ENCODE data around the gene FAM168A.

Gene FAM168A, protein sequence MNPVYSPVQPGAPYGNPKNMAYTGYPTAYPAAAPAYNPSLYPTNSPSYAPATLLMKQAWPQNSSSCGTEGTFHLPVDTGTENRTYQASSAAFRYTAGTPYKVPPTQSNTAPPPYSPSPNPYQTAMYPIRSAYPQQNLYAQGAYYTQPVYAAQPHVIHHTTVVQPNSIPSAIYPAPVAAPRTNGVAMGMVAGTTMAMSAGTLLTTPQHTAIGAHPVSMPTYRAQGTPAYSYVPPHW

DNA sequence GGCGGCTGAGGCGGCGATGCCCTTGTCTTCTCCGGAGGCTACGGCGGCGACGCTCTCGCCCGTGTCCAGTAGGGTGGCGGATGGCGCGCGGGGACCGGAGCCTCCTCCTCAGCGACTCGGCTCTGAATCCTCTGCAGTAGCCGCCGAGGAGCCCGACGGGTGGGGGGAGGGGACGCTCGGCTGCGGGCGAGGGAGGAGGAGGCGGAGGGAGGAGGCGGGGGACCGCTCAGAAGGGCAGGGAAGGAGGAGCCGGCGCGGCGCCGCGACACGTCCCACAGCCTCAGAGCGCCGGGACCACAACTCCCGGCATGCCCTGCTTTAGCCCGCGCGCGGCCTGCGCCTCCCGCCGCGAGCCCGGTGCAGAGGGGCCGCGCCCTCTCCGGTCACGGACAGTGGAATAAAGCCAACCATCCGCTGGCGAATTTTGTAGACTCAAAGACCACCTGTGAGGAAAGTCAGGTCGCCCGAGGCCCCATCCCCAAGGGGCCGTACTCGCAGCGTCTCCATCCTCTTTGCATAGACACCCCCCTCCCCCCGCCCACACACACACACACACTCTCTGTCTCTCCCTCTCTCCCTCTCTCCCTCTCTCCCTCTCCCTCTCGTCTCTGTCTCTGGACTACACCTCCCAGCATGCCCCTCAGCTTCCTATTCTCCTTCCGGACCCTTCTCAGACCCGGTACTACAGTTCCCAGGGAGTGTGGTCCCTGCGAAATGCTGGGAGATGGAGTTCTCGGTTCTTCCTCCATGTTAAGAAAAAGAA is at the start of gene FAM168A:
Gene FAM168A (minus strand): TSS at position 157 of the 763 bp plus-strand sequence. CDS start 129,638 bp downstream, outside the sequence.
- DNase-seq, result peak; percentile 90
- Mint-ChIP-seq H3K27me3 (no peaks in the 10 kb centered on the region), H3K4me1 (peaks cover 33% of the 10 kb centered on the region), H3K4me3 (peak within 1 kb of the TSS; percentile 82), H3K27ac (peak within 1 kb of the TSS; percentile 73), H3K36me3 (ENCODE audit: low read depth) (no peaks in the 10 kb centered on the region), H3K9me3 (no peaks in the 10 kb centered on the region)
- peak; percentile 95 for ATAC-seq

DNA sequence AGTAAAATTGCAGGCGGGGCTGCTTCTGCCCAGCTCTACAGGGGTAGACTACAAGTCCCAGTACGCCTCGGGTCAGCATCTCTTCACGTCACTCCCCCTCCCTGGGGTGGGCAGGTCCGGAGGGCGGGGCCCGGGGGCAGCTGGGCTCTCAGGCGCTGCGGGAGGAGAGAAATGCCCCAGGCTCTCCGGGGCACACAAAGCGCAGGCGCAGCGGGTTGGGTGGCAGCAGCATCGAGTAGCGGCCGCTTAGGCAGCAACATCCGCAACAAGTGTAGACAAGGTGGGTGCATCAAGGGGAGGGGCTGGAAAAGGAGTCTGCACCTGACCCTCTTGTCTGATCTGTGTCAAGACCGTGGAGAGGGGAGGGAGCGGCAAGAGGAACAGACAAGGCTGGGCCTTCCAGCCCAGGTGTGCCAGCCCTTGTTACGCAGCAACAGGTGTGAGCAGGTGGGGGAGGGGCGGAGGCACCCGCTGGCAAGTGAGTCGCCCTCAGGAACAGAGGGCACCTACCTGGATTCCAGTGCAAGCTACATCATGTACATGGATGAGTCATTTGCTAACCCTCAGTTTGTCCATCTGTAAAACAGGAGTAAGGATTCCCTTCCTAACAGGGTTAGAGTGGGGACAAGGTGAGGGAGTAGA is 49.7 kb upstream of the FAM168A start:
- no peaks in the 10 kb centered on the region for H3K27me3 Mint-ChIP-seq
- peak; percentile 100 for ATAC-seq
- no peak overlapping the region for H3K27ac Mint-ChIP-seq
- no peaks in the 10 kb centered on the region for H3K36me3 Mint-ChIP-seq (ENCODE audit: low read depth)
- peak; percentile 89 for DNase-seq
- peaks cover 18% of the 10 kb centered on the region for H3K4me1 Mint-ChIP-seq
- peak overlapping the region; percentile 69 for H3K4me3 Mint-ChIP-seq
- H3K9me3 Mint-ChIP-seq, result no peaks in the 10 kb centered on the region

DNA sequence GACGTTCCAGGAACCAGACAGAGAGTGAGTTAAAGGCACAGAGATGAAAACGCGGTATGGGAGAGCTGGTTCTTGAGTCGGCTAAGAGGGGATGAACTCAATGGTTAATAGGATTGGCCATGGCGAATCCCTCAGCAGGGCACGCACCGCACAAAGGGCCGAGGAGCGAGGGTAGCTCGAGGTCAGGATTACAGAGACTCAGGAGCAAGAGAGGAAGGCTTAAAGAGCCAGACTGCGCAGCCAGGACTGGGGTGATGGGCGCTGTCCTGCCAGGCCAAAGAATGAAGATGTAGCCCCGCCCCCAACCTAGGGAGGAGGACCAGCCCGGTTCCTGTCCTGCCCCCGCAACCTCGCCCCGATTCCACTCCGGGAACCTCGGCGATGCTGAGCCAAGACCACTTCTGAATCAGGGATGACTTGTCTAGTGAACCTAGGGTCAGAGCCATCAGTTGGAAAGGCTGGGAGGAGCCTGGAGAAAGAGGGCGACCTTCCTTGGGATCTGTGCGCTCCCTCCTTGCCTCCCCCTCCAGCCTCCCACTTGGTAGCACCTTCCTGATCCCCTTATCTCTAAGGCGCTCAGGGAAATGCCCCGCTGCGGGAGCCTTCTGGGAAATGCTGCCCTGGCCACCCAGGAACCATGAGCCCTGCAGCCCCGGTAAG is 48.2 kb upstream of the FAM168A start, which contains the start of gene PLEKHB1:
Gene PLEKHB1 (plus strand): TSS at position 610 of the 660 bp plus-strand sequence. CDS start 28 bp downstream, at position 638.
- DNase-seq, result no peak
- Mint-ChIP-seq H3K4me1 (peaks cover 18% of the 10 kb centered on the region), H3K9me3 (no peaks in the 10 kb centered on the region), H3K27ac (no peak within 1 kb of the TSS), H3K4me3 (peak within 1 kb of the TSS; percentile 69), H3K27me3 (no peaks in the 10 kb centered on the region), H3K36me3 (ENCODE audit: low read depth) (no peaks in the 10 kb centered on the region)
- ATAC-seq, result no peak

DNA sequence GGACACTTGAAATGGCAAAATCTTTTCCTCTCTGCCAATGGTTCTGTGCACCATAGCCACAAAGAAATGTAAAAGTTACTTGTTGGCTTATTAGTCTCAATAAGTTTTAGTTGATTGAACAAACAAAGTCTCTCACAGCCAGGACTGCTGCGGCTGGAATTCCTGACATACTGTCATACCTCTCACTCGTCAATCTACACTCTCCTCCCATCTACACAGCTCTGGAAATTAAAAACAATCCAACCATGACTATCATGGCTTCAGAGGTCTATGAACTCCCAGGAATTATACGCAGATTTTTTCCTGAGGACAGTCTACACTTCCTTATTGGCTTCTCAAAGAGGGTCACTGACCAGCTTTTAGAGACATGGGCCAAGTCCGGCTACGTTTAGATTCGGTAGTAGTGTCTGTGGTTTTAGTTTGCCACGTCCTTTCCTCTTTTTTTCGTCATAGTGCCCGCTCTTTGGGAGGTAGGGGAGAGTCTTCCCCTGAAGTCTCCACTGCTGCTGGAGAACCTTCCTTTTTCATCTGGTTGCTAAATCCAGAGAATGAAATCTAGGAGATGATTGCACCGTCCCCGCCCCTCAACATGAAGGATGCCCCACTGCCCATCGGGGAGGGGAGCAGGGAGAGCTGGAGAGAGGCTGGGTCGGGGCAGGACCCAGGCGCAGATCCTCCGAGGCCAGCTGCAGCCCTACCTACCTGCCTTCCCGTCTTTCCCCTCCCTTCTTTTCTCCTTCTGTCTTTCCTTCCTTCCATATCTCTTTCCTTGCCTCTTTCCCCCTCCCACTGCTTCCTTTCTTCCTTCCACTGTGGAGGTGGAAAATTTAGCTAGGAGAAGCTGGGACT is 47.4 kb upstream of the FAM168A start:
- ATAC-seq (no peak), DNase-seq (no peak)
- no peaks in the 10 kb centered on the region for H3K9me3 Mint-ChIP-seq
- no peak overlapping the region for H3K4me3 Mint-ChIP-seq
- no peaks in the 10 kb centered on the region for H3K27me3 Mint-ChIP-seq
- no peak overlapping the region for H3K27ac Mint-ChIP-seq
- peaks cover 21% of the 10 kb centered on the region for H3K4me1 Mint-ChIP-seq
- H3K36me3 Mint-ChIP-seq (ENCODE audit: low read depth), result no peaks in the 10 kb centered on the region

DNA sequence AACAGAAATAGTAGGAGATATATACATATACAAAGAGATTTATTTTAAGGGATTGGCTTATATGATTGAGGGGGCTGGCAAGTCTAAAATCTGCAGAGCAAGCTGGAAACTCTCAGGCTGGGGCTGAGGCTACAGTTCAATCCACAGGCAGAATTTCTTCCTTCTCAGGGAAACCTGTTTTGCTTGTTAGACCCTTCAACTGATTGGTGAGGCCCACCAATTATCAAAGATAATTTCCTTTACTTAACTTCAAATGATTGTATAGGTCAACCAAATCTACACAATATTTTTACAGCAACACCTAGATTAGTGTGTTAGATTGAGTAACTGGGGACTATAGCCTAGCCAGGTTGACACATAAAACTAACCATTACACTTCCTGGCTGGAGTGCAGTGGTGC is 43.8 kb upstream of the FAM168A start:
- peaks cover 6% of the 10 kb centered on the region for H3K4me1 Mint-ChIP-seq
- H3K27me3 Mint-ChIP-seq, result no peaks in the 10 kb centered on the region
- H3K9me3 Mint-ChIP-seq, result no peaks in the 10 kb centered on the region
- no peak overlapping the region for H3K4me3 Mint-ChIP-seq
- H3K36me3 Mint-ChIP-seq (ENCODE audit: low read depth), result no peaks in the 10 kb centered on the region
- DNase-seq (no peak), ATAC-seq (no peak)
- H3K27ac Mint-ChIP-seq, result no peak overlapping the region

DNA sequence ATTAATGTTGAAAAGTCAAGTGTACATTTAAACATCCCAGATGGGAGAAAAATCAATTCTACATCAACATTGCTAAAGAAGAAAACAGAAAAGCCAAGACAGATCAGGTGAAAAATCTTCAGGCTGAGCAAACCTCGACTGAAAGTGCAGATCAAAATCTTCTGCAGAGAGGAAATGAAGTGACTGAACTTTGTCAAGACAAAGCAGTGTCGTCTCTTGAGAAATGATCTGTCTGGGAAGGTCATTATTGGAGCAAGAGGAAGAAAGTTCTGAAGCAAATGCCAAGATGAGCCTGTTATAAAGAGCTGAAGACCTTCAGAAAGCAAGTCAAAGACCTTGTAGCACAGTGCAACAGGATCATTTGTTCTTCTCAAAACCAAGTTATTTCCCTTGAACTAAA is 42.7 kb upstream of the FAM168A start:
- no peak overlapping the region for H3K27ac Mint-ChIP-seq
- DNase-seq (no peak), ATAC-seq (no peak)
- peaks cover 4% of the 10 kb centered on the region for H3K4me1 Mint-ChIP-seq
- no peaks in the 10 kb centered on the region for H3K9me3 Mint-ChIP-seq
- no peak overlapping the region for H3K4me3 Mint-ChIP-seq
- no peaks in the 10 kb centered on the region for H3K27me3 Mint-ChIP-seq
- no peaks in the 10 kb centered on the region for H3K36me3 Mint-ChIP-seq (ENCODE audit: low read depth)

DNA sequence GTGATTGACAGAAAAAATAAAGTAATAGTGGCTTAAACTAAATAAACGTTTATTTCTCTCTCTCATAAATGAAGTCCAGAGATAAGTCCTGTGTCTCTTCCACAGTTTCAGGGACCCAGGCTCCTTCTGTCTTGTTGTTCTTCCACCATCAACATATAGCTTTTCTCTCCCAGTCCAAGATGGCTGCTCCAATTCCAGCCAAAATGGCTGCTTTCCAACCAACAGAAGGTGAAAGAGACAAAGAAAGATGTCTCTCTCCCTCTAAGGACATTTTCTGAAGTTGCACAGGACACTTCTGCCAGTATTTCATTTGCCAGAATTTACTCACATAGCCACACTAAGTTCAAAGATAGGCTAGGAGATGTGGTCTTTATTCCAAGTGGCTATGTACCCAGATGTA is 39.1 kb upstream of the FAM168A start:
- no peaks in the 10 kb centered on the region for H3K9me3 Mint-ChIP-seq
- H3K27me3 Mint-ChIP-seq, result no peaks in the 10 kb centered on the region
- peaks cover 9% of the 10 kb centered on the region for H3K4me1 Mint-ChIP-seq
- no peak for DNase-seq
- H3K36me3 Mint-ChIP-seq (ENCODE audit: low read depth), result no peaks in the 10 kb centered on the region
- H3K27ac Mint-ChIP-seq, result no peak overlapping the region
- no peak for ATAC-seq
- no peak overlapping the region for H3K4me3 Mint-ChIP-seq

DNA sequence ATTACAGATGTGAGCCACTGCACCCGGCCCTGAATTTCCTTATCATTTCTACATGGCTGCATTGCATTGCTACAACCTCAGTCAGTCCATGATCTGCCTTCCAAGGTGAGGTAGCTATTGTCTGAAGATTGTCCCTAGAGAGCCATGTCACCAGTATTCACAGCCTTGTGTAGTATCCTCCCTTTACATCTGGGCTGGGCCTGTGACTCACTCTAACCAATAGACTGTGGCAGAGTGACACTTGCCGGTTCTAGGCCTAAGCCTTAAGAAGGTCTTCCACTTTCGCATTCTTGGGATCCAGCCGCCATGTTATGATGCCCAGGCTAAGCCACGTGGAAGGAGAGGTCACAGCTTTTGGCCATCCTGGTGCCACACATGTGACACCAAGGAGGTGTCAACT is 38.3 kb upstream of the FAM168A start:
- H3K36me3 Mint-ChIP-seq (ENCODE audit: low read depth), result no peaks in the 10 kb centered on the region
- peaks cover 9% of the 10 kb centered on the region for H3K4me1 Mint-ChIP-seq
- ATAC-seq, result peak; percentile 43
- H3K4me3 Mint-ChIP-seq, result no peak overlapping the region
- DNase-seq, result no peak
- H3K9me3 Mint-ChIP-seq, result no peaks in the 10 kb centered on the region
- no peaks in the 10 kb centered on the region for H3K27me3 Mint-ChIP-seq
- no peak overlapping the region for H3K27ac Mint-ChIP-seq

DNA sequence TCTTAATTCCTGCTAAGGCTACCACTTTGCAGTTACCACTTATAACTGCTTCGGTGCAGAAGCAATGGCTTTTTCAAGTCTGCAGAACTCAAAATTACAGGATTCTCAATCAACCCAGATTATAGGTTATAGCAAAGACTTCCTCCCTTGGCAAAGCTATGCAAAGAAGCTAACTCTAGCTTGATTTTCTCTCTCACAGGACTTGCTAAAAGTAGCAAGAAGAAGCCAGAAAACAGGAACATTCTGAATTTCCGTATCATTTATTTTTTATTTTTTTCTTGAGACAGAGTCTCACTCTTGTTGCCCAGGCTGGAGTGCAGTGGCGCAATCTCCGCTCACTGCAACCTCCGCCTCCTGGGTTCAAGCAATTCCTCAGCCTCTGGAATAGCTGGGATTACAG is 37.8 kb upstream of the FAM168A start:
- Mint-ChIP-seq H3K36me3 (ENCODE audit: low read depth) (no peaks in the 10 kb centered on the region), H3K4me3 (no peak overlapping the region), H3K4me1 (peaks cover 9% of the 10 kb centered on the region), H3K27ac (no peak overlapping the region), H3K9me3 (no peaks in the 10 kb centered on the region), H3K27me3 (no peaks in the 10 kb centered on the region)
- no peak for ATAC-seq
- DNase-seq, result no peak

DNA sequence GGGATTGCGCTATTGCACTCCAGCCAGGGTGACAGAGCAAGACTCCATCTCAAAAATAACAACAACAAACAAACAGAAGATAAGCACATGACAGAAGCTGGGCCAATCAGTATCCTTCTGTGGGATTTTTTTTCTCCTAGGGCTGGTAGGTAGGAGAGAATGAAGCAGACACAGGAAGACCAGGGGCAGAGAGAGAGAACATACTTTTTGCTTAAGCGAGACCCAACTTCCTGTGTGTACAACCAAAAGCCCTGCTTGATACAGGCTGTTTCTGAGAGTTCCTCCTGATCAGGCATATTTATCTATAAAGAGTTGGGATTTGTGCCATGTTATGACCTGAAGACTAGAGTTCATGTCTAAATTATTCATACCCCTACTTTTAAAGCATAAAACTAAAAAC is 36.1 kb upstream of the FAM168A start:
- ATAC-seq, result no peak
- H3K9me3 Mint-ChIP-seq, result no peaks in the 10 kb centered on the region
- no peaks in the 10 kb centered on the region for H3K36me3 Mint-ChIP-seq (ENCODE audit: low read depth)
- no peaks in the 10 kb centered on the region for H3K27me3 Mint-ChIP-seq
- H3K4me1 Mint-ChIP-seq, result peaks cover 5% of the 10 kb centered on the region
- no peak for DNase-seq
- no peak overlapping the region for H3K4me3 Mint-ChIP-seq
- no peak overlapping the region for H3K27ac Mint-ChIP-seq

DNA sequence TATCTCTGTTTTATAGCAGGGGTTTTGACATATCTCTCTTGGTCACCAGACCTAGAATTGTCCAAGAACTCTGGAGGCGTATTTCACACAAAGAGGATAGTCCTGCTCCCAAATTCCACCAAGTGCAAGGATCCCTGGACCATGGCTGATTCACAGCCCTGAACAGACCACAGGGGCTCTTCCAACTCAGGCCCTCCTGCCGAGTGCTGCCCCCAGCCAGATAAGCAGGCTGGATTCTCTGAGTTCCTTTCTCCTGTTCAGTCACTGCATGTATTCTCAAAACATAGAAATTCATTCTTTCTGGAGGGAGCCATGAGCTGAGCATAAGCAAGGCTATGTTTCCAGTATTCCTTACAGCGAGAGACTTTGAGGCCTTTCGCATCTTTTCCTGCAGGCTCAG is 35.1 kb upstream of the FAM168A start:
- no peak for ATAC-seq
- Mint-ChIP-seq H3K27me3 (no peaks in the 10 kb centered on the region), H3K9me3 (no peaks in the 10 kb centered on the region), H3K36me3 (ENCODE audit: low read depth) (no peaks in the 10 kb centered on the region), H3K4me1 (peaks cover 5% of the 10 kb centered on the region), H3K4me3 (no peak overlapping the region), H3K27ac (no peak overlapping the region)
- no peak for DNase-seq

DNA sequence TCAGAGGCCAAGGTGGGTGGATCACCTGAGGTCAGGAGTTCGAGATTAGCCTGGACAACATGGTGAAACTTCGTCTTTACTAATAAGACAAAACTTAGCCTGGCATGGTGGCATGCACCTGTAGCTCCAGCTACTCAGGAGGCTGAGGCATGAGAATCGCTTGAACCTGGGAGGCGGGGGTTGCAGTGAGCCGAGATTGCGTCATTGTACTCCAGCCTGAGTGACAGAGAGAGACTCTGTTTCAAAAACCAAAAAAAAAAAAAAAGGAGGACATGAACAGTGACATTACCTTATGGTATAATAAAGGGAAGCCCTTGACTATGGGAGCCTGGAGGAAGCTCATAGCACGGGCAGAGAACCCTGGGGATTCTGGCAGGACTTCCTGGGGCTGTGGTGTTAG is 32.0 kb upstream of the FAM168A start:
- Mint-ChIP-seq H3K27ac (no peak overlapping the region), H3K4me1 (peaks cover 5% of the 10 kb centered on the region), H3K27me3 (peaks cover 1% of the 10 kb centered on the region), H3K9me3 (no peaks in the 10 kb centered on the region), H3K36me3 (ENCODE audit: low read depth) (no peaks in the 10 kb centered on the region), H3K4me3 (no peak overlapping the region)
- DNase-seq (no peak), ATAC-seq (no peak)

DNA sequence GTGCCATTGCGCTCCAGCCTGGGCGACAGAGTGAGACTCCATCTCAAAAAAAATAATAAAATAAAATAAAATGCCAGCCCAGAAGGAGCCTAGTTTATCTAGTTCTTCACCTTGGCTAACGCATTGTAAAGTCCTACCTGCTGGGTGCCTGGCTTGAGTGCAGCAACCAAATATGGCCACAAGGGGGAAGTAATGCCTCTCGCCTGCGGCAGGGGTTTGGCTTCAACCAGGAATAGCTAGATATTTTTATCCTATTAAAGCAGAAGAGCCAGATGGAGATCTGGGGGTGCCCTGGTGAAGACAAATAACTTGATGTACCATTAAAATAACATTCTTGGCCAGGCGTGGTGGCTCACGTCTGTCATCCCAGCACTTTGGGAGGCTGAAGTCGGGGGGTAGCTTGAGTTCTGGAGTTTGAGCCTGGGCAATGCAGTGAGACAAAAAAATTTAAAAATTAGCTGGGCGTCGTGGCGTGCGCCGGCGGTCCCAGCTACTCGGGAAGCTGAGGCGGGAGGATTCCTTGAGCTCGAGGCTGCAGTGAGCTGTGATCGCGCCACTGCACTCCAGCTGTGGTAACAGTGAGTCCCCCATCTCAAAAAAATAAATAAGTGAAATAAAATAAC is 27.9 kb upstream of the FAM168A start:
- H3K27ac Mint-ChIP-seq, result no peak overlapping the region

More for the DNA sequence above, 27.9 kb upstream of the FAM168A start:
- Mint-ChIP-seq H3K27me3 (peaks cover 23% of the 10 kb centered on the region), H3K9me3 (no peaks in the 10 kb centered on the region), H3K4me1 (no peaks in the 10 kb centered on the region), H3K36me3 (ENCODE audit: low read depth) (no peaks in the 10 kb centered on the region), H3K4me3 (no peak overlapping the region)
- peak; percentile 73 for ATAC-seq
- DNase-seq, result peak; percentile 74
